HG03575 (cell line): ENCODE data around the gene TSSC4.

Experiments
- ATAC-seq: cut with Tn5 transposase; IDR thresholded peaks from one replicate; pipeline ENCODE4 v1.9.1; 2021; ENCODE audit not compliant: unreplicated experiment, insufficient number of reproducible peaks, low FRiP score; ENCODE audit errors: extremely low read depth

Gene TSSC4

DNA sequence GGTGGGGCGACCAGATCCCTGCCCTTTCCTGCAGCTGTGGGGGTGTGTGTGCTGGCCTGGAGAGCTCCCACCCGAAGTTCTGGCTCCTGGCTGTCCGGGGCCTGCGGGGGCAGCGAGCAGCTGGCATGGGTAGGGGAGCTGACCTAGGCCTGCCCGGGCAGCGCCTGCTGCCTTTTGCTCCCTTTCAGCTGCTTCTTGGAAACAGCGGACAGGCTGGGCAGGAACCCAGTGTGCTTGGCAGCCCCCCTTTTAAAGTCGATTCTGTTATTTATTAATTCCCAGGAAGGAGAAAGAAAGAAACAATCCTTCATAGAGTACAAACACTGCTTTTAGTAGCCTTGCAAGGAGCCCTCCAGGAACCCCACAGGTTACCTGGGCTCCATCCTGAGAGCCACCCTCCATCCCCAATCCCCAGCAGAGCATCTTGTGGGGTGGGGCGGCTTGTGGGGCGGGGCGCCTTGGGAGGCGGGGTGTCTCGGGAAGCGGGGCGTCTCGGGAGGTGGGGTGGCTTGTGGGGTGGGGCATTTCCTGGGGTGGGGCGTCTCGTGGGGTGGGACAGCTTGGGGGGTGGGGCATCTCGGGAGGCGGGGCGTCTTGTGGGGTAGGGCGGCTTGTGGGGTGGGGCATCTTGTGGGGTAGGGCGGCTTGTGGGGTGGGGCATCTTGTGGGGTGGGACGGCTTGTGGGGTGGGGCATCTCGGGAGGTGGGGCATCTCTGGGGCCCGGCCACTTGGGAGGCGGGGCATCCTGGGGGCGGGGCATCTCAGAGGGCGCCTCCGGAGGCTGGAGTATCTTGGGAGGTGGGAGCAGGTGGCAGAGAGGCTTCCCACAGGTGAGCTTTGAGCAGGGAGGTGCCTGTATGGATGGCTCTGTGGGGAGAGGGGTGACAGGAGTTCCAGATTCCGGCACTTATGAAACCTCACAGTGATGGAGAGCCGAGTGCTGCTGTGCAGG is 16.4 kb upstream of the TSSC4 start:
- no peak for ATAC-seq

DNA sequence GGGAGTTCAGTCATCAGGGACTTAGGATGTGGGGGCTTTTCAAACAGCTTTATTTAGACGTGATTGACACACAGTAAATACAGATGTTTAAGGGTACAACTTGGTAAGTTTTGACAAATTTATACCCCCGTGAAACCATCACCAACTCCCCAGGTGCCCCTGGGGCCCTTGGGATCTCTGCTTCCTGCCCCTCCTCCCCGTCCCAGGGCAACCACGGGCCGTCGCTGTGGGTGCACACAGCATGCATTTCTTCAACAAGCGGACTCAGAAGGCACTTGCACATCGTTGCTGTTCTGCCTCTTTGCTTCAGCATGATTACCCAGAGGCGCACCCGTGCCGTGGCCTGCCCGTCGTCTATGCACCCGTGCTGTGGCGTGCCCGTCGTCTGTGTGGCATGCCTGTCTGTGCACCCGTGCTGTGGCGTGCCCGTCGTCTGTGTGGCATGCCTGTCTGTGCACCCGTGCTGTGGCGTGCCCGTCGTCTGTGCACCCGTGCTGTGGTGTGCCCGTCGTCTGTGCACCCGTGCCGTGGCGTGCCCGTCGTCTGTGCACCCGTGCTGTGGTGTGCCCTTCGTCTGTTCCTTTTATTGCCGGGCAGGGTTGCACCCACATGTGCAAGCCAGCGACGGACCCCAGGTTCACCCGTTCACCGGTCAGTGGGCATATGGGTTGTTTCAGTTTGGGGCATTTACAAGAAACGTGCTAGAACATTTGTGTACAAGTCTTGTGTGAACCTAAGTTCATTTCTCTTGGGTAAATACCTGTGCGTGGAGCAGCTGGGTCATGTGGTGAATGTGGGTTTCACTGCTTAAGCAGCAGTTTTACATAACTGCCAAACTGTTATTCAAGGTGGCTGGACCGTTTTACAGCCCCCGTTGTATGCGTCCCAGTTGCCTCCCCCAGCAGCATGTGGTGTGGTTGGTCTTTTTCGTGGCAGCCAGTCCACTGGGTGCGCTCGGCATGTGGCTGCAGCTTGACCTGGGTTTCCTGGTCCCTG is 15.1 kb upstream of the TSSC4 start:
- no peak for ATAC-seq

- ATAC-seq = no peak
These were observed 14.0 kb upstream of the TSSC4 start for GRCh38 chr11:2386591-2386990.

- ATAC-seq = no peak
These were observed 13.1 kb upstream of the TSSC4 start for GRCh38 chr11:2387266-2387987.

- no peak for ATAC-seq
These were observed 11.8 kb upstream of the TSSC4 start for GRCh38 chr11:2388431-2389376.

GRCh38 chr11:2389377-2390026 is 11.0 kb upstream of the TSSC4 start:
- no peak for ATAC-seq

- ATAC-seq = no peak
These were observed 10.3 kb upstream of the TSSC4 start for GRCh38 chr11:2390091-2390724.

DNA sequence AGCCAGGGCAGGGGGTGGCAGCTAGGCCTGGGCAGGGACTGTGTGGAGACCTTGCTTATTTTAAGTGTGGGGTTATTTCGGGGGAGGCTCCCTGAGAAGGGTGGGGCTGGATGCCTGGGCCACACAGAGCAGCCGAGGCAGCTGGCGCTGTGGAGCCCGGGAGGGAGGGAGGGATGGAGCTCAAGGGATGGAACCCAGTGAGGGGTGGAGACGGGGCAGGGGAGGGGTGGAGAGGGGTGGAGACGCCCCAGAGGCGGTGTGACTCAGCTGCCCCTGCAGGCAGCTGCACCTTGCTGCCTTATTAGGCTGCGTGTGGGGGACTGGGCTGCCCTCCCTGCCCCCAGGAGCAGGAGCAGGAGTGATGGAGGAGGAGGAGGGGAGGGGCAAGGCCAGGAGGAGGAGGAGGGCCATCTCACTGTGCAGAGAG is 9.8 kb upstream of the TSSC4 start:
- no peak for ATAC-seq

GRCh38 chr11:2391181-2391975 is 9.2 kb upstream of the TSSC4 start:
- ATAC-seq = no peak

- ATAC-seq = no peak
These were observed 8.2 kb upstream of the TSSC4 start for GRCh38 chr11:2392241-2392959.

DNA sequence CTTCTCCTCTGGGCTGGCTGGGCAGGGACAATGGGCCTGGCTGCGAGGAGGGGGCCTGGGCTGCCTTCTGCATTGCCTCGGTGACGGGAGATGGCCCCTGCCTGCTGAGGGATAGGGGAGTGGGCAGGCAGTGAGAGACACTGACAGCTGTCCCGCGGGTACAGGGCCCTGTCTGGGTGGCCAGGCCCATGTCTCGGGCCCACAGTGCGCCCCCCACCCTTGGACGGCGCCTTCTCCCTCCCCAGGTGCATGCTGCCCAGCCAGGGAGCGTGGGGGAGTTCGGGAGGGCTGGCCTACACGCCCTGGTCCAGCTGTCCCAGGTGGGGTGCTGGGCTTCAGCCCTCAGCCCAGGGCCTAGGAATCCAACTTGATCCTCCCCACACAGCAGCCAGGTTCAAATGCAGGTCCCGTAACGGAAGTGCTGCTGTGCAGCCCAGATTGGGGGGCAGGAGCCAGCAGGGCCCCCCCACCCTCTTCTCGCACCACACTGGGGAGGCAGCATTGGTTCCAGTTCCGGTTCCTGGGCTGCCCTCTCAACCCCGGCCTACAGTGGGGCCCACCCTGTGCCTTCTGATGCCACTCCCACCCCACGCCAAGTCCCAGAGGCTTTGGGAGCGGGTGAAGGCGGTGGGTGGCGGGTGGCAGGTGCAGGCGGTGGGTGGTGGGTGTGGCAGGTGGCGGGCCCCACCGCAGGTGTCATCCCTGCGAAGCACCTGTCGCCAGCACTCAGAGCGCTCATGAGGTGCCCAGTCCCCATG is 7.3 kb upstream of the TSSC4 start:
- ATAC-seq = no peak

DNA sequence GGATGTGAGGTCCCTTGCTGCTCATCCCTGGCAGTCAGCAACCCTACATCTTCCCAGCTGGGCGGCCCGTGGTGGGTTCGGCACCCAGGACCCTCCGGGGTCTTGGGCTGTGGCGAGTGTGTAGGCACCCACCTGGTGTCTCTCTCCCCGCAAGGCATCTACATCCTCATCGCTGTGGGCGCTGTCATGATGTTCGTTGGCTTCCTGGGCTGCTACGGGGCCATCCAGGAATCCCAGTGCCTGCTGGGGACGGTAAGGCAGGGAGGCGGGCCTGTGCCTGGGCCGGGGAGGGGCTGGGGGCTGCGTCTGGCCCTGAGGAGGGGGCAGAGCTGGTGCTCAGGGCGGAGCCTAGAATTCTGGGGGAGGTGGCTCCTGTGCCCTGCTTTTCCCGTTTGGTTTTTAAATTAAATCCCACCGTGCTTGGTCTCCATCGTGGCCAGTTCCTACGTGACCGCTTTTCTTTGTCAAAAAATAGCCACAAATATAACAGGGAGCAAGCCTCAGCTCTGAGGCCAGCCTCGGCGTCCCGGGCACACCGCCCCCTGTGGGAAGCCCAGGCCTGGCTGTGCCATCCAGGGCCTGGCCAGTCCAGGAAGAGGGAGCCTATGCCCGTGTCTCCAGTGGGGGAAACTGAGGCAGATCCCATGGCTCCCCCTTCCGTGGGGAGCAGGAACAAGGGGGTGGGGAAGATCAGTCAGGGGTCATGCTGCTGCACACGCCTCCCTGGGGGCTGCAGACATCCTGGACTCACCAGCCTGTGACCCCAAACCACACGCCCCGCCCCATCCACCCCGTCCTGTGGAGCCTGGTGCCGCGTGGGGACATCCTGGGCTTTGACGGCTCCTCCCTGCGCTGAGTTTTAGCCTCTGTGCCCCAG is 6.4 kb upstream of the TSSC4 start:
- no peak for ATAC-seq

- no peak for ATAC-seq
These were observed 5.8 kb upstream of the TSSC4 start for GRCh38 chr11:2394818-2395105.

- no peak for ATAC-seq
These were observed 5.3 kb upstream of the TSSC4 start for GRCh38 chr11:2395211-2395730.
